Lung (tissue), 12 donors: Measurements from ENCODE around the gene TRIOBP. TPM values are rescaled to one million over a fixed set of nuclear protein-coding genes. Genes with fewer than 3 reads are reported as not detected.

Experiments
- ATAC-seq: fragments of 200-7000 bp; cut with Tn5 transposase; one replicate; pipeline ENCODE4 v1.9.1; 2020; ENCODE audit warnings: moderate number of reproducible peaks; ENCODE audit not compliant: insufficient read depth, low FRiP score
- DNase-seq, 3 donors: peaks; one replicate each; pipeline ENCODE4 v3.0.0-alpha.2; 2013 to 2017
- H3K27ac ChIP-seq, 2 donors: one replicate each; pipeline ENCODE4 v1.5.1; 2013; ENCODE audit warnings: mild to moderate bottlenecking in 2 of 2, moderate library complexity in 2 of 2, control low read depth in 1 of 2, inconsistent platforms in 1 of 2, low read depth in 1 of 2, low read length in 1 of 2
- H3K27me3 ChIP-seq, 3 donors: one replicate each; pipeline ENCODE4 v1.5.1; 2013; ENCODE audit warnings: low read length in 2 of 3; ENCODE audit not compliant: control insufficient read depth in 3 of 3, insufficient read depth in 3 of 3
- H3K36me3 ChIP-seq, 4 donors: one replicate each; pipeline ENCODE4 v1.5.1; 2013; ENCODE audit warnings: low read length in 4 of 4, mild to moderate bottlenecking in 1 of 4, moderate library complexity in 1 of 4; ENCODE audit not compliant: control insufficient read depth in 4 of 4, insufficient read depth in 4 of 4
- H3K4me1 ChIP-seq, 5 donors: one replicate each; pipeline ENCODE4 v1.5.1; 2013; ENCODE audit warnings: low read length in 5 of 5, mild to moderate bottlenecking in 2 of 5, moderate library complexity in 1 of 5; ENCODE audit not compliant: control insufficient read depth in 5 of 5, insufficient read depth in 5 of 5
- H3K4me3 ChIP-seq: one replicate; pipeline ENCODE4 v1.5.1; 2013; ENCODE audit warnings: mild to moderate bottlenecking, control low read depth, moderate library complexity
- H3K9ac ChIP-seq, 2 donors: one replicate each; pipeline ENCODE4 v1.5.1; 2013; ENCODE audit warnings: low read length in 2 of 2, control low read depth in 1 of 2; ENCODE audit not compliant: insufficient read depth in 1 of 2
- H3K9me3 ChIP-seq, 4 donors: one replicate each; pipeline ENCODE4 v1.5.1; 2013; ENCODE audit warnings: low read length in 3 of 4, mild to moderate bottlenecking in 1 of 4, moderate library complexity in 1 of 4; ENCODE audit not compliant: control insufficient read depth in 4 of 4, insufficient read depth in 3 of 4
- WGBS, 2 donors: extraction: QIAGEN DNeasy Blood & Tissue Kit; methylation state at CpG; one replicate each; pipeline ENCODE4 v1.1.7; 2013; 5-methylcytosine and 5-hydroxymethylcytosine counted together
- polyA plus RNA-seq, 2 donors: library from polyadenylated mRNA; stranded (reverse); fragments of 200-250 nt; gene quantifications; one replicate each; pipeline ENCODE4 v1.2.1, GENCODE V29; 2013
- total RNA-seq, 2 donors: library from RNA; depleted of rRNA in 1 of 2; stranded (reverse); fragments of >200 nt in 1 of 2; gene quantifications; one replicate each; pipeline ENCODE4 v1.2.1, GENCODE V29; 2014 to 2021
- TF ChIP-seq, protein P1 (sequence below): IDR thresholded peaks from 2 replicates; pipeline ENCODE4 v1.5.1; 2012; ENCODE audit warnings: mild to moderate bottlenecking; ENCODE audit errors: control extremely low read depth, extremely low read depth
- donor health status: control.
- donor health status: control.
- donor health status: Bipolar disorder and iron deficiency.
- donor health status: healthy.
- donor health status: DM: yes; HTN: yes; CAD: no.

The TRIOBP gene
- total and polyA plus RNA-seq, 4 donors, result 37.1 to 105 (median 85.0) TPM

DNA sequence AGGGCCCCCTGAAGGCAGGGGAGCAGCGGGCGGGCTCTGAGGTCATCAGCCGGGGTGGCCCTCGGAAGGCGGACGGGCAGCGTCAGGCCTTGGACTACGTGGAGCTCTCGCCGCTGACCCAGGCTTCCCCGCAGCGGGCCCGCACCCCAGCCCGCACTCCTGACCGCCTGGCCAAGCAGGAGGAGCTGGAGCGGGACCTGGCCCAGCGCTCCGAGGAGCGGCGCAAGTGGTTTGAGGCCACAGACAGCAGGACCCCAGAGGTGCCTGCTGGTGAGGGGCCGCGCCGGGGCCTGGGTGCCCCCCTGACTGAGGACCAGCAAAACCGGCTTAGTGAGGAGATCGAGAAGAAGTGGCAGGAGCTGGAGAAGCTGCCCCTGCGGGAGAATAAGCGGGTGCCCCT, 60.8 kb downstream of the TRIOBP start:
- Histone ChIP-seq H3K27me3 (no peaks in the 10 kb centered on the region), H3K36me3 (peaks cover 4 to 56% (median 46%) of the 10 kb centered on the region in 4 donors), H3K9ac (no peak overlapping the region), H3K9me3 (no peaks in the 10 kb centered on the region), H3K4me1 (peaks cover 0 to 11% (median 3%) of the 10 kb centered on the region in 5 donors), H3K4me3 (no peak overlapping the region), H3K27ac (peak overlapping the region in 1 of 2 donors; percentile 28)
- ATAC-seq (no peak), DNase-seq (no peak)
- TF ChIP-seq, protein P1, sequence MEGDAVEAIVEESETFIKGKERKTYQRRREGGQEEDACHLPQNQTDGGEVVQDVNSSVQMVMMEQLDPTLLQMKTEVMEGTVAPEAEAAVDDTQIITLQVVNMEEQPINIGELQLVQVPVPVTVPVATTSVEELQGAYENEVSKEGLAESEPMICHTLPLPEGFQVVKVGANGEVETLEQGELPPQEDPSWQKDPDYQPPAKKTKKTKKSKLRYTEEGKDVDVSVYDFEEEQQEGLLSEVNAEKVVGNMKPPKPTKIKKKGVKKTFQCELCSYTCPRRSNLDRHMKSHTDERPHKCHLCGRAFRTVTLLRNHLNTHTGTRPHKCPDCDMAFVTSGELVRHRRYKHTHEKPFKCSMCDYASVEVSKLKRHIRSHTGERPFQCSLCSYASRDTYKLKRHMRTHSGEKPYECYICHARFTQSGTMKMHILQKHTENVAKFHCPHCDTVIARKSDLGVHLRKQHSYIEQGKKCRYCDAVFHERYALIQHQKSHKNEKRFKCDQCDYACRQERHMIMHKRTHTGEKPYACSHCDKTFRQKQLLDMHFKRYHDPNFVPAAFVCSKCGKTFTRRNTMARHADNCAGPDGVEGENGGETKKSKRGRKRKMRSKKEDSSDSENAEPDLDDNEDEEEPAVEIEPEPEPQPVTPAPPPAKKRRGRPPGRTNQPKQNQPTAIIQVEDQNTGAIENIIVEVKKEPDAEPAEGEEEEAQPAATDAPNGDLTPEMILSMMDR, result no peak
- 96 to 97% methylated on average over 27 of the region's 27 CpGs for WGBS, 2 donors

DNA sequence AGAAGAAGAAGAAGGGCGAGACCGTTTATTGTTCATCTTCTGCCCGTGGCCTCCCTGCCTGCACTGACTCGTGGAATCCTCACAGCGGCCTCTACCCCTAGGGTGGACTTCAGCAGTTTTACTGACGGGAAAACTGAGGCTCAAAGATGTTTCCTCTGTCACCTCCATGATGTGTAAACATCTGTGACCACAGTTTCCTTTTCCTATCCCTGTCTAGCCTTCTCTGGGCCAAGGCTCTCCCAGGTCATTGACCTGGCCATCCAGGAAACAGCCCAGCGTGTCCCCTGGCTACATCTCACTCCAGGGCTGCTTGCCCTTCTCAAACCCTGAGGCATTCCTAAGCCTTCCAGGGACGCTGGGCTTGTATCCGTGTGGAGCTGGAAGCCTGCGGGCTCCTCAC, 61.8 kb downstream of the TRIOBP start:
- WGBS, 2 donors, result 41 to 60% methylated on average over 10 of the region's 10 CpGs
- DNase-seq, result peak in 1 of 3 donors; percentile 34
- Histone ChIP-seq H3K9ac (no peak overlapping the region), H3K27ac (peak overlapping the region in 1 of 2 donors; percentile 15), H3K27me3 (no peaks in the 10 kb centered on the region), H3K9me3 (no peaks in the 10 kb centered on the region), H3K36me3 (peaks cover 8 to 65% (median 49%) of the 10 kb centered on the region in 4 donors), H3K4me3 (no peak overlapping the region), H3K4me1 (peaks cover 0 to 8% (median 0%) of the 10 kb centered on the region in 5 donors)
- TF ChIP-seq, protein P1, result no peak
- no peak for ATAC-seq

DNA sequence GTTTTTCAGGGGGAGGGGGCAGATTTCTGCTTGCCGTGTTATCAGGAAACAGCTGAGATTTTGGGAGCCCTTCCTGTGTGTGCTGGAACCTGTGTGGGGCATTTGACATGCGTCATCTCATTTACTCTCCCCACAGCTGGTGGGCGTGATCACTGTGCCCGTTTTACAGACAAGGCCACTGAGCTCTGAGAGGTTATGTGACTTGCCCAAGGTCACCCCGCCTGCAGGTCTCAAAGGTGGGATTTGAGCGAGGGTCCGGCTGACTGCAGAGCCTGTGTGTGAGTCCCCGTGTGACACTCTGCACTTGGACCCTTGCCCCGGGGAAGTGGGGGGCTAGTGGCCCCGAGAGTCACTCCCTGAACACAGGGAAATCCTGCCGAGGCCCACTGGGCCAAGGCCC, 62.4 kb downstream of the TRIOBP start:
- no peak overlapping the region for H3K27ac ChIP-seq

More for the DNA sequence above, 62.4 kb downstream of the TRIOBP start:
- WGBS, 2 donors, result 85 to 90% methylated on average over 11 of the region's 11 CpGs
- Histone ChIP-seq H3K4me1 (peaks cover 0 to 5% (median 0%) of the 10 kb centered on the region in 5 donors), H3K27me3 (no peaks in the 10 kb centered on the region), H3K4me3 (no peak overlapping the region), H3K9me3 (no peaks in the 10 kb centered on the region), H3K9ac (no peak overlapping the region), H3K36me3 (peaks cover 11 to 69% (median 49%) of the 10 kb centered on the region in 4 donors)
- TF ChIP-seq, protein P1, result no peak
- DNase-seq (no peak), ATAC-seq (no peak)
